OCI-LY7 (cell line): ENCODE data around the gene AGBL1. TPM values are rescaled to one million over a fixed set of nuclear protein-coding genes. Genes with fewer than 3 reads are reported as not detected.

Experiments used
- BruUV-seq: library from RNA; stranded (reverse); fragments of 400-500 nt; replicated peaks from 2 replicates; lab custom pipeline; 2021; lab: Mats Ljungman, UMichigan
- CTCF ChIA-PET: fragments of 300-600 bp; sonication (Branson Sonifier 250); formaldehyde crosslinking; loops from one replicate; lab custom pipeline; 2022; ENCODE audit warnings: antibody characterized with exemption; ENCODE audit not compliant: unreplicated experiment; lab: Charles Lee
- POLR2A ChIA-PET: fragments of 300-600 bp; sonication (Branson Sonifier 250); formaldehyde crosslinking; loops from one replicate; lab custom pipeline; 2022; ENCODE audit warnings: antibody characterized with exemption; lab: Charles Lee
- DNase-seq: peaks from one replicate; pipeline ENCODE4 v3.0.0-alpha.2; 2015; ENCODE audit warnings: low spot score
- H2AFZ ChIP-seq: fragments of 200-600 bp; sonication (generic), shearing (Covaris generic); 2 replicates; pipeline ENCODE4 v1.6.1; 2014; ENCODE audit warnings: mild to moderate bottlenecking, antibody characterized with exemption, low read length, moderate library complexity
- H3K27ac ChIP-seq: fragments of 200-600 bp; sonication (generic); 2 replicates; pipeline ENCODE4 v1.5.1; 2014; ENCODE audit warnings: mixed run types, low read depth, mild to moderate bottlenecking, moderate library complexity, low read length, inconsistent platforms; ENCODE audit not compliant: poor library complexity, severe bottlenecking
- H3K36me3 ChIP-seq: fragments of 200-600 bp; sonication (generic); 2 replicates; pipeline ENCODE4 v1.6.1; 2014; ENCODE audit warnings: mild to moderate bottlenecking, antibody characterized with exemption, low read length, moderate library complexity, mixed read lengths; ENCODE audit not compliant: insufficient read depth
- H3K4me1 ChIP-seq: fragments of 200-600 bp; sonication (generic); 2 replicates; pipeline ENCODE4 v1.5.1; 2014; ENCODE audit warnings: mild to moderate bottlenecking, low read length; ENCODE audit not compliant: insufficient read depth, poor library complexity, severe bottlenecking
- H3K4me2 ChIP-seq: fragments of 200-600 bp; sonication (generic); 2 replicates; pipeline ENCODE4 v1.6.1; 2014; ENCODE audit warnings: mild to moderate bottlenecking, low read length
- H3K4me3 ChIP-seq: fragments of 200-600 bp; sonication (generic); 2 replicates; pipeline ENCODE4 v1.5.1; 2014; ENCODE audit warnings: mild to moderate bottlenecking, low read depth, low read length; ENCODE audit not compliant: poor library complexity, severe bottlenecking
- H3K79me2 ChIP-seq: fragments of 200-600 bp; sonication (generic); 2 replicates; pipeline ENCODE4 v1.6.1; 2016; ENCODE audit warnings: low read depth, mild to moderate bottlenecking, low read length, moderate library complexity, mixed read lengths; ENCODE audit not compliant: insufficient read depth
- H3K9me2 ChIP-seq: fragments of 200-600 bp; sonication (generic); 2 replicates; pipeline ENCODE4 v1.6.1; 2016; ENCODE audit warnings: mild to moderate bottlenecking, low read length, mixed read lengths; ENCODE audit not compliant: insufficient read depth
- H3K9me3 ChIP-seq: fragments of 200-600 bp; sonication (generic); 2 replicates; pipeline ENCODE4 v1.6.1; 2014; ENCODE audit warnings: mild to moderate bottlenecking, mixed run types, low read length, mixed read lengths
- H4K20me1 ChIP-seq: fragments of 200-600 bp; sonication (generic); 2 replicates; pipeline ENCODE4 v1.6.1; 2014; ENCODE audit warnings: mild to moderate bottlenecking, antibody characterized with exemption, low read length, moderate library complexity, mixed read lengths; ENCODE audit not compliant: insufficient read depth
- CTCF ChIP-seq: fragments of 200-600 bp; sonication (generic); conservative IDR thresholded peaks from 2 replicates; pipeline ENCODE4 v1.5.1; 2014; ENCODE audit warnings: mild to moderate bottlenecking, antibody characterized with exemption, low read length, moderate library complexity, mixed read lengths
- EZH2phosphoT487 ChIP-seq: fragments of 200-600 bp; sonication (generic); IDR thresholded peaks from 2 replicates; pipeline ENCODE4 v1.6.1; 2018; ENCODE audit warnings: low read depth, borderline replicate concordance, mild to moderate bottlenecking, mixed run types, antibody characterized with exemption, low read length, moderate library complexity, mixed read lengths
- intact Hi-C: fragments of 100-400 bp; cut with micrococcal nuclease; formaldehyde crosslinking; loops from one replicate; pipeline ENCODE4 v1.10.0; 2022; ENCODE audit not compliant: unreplicated experiment
- total RNA-seq, 2 experiments: library from RNA; depleted of rRNA in 1 of 2; stranded (reverse); fragments of >200 nt in 1 of 2; shearing (Covaris generic) in 1 of 2; gene quantifications; 2 replicates each; pipeline ENCODE4 v1.2.3, GENCODE V29; 2014 to 2022

The AGBL1 gene
- total RNA-seq, 2 experiments from 2014 or later: not detected

- no peak overlapping the region for H3K4me3 ChIP-seq
- BruUV-seq: no TSS peak
- no peaks in the 10 kb centered on the region for H3K9me2 ChIP-seq
- no peaks in the 10 kb centered on the region for H3K4me1 ChIP-seq
- no peak overlapping the region for H2AFZ ChIP-seq
- intact Hi-C loops: no loop called here
- POLR2A ChIA-PET: interaction anchor here (0.5 to 1.0 kb wide), 2 partner anchors 191 to 295 kb away, joined by 3 read pairs; no protein-coding TSS in a partner anchor
- H3K36me3 ChIP-seq: no peaks in the 10 kb centered on the region
- H3K4me2 ChIP-seq: no peak overlapping the region
- no peaks in the 10 kb centered on the region for H3K9me3 ChIP-seq
- CTCF ChIA-PET: no interaction called here
- H3K79me2 ChIP-seq: no peaks in the 10 kb centered on the region
- TF ChIP-seq CTCF (no peak), EZH2phosphoT487 (no peak)
- no peaks in the 10 kb centered on the region for H4K20me1 ChIP-seq
- H3K27ac ChIP-seq: no peak overlapping the region
- DNase-seq: no peak
Measured at GRCh38 chr15:86355361-86355760, 275.7 kb downstream of the AGBL1 start.

- H3K4me2 ChIP-seq: no peak overlapping the region
- no peaks in the 10 kb centered on the region for H3K4me1 ChIP-seq
- no peak for DNase-seq
- intact Hi-C loops: no loop called here
- ChIA-PET CTCF (no interaction called here), POLR2A (interaction anchor here (0.5 to 1.0 kb wide), 2 partner anchors 192 to 295 kb away, joined by 3 read pairs; no protein-coding TSS in a partner anchor)
- no peaks in the 10 kb centered on the region for H3K9me2 ChIP-seq
- BruUV-seq: no TSS peak
- no peak for TF ChIP-seq CTCF
- no peak overlapping the region for H3K27ac ChIP-seq
- no peaks in the 10 kb centered on the region for H3K9me3 ChIP-seq
- H2AFZ ChIP-seq: no peak overlapping the region
- H3K36me3 ChIP-seq: no peaks in the 10 kb centered on the region
- no peaks in the 10 kb centered on the region for H3K79me2 ChIP-seq
- H3K4me3 ChIP-seq: no peak overlapping the region
- H4K20me1 ChIP-seq: no peaks in the 10 kb centered on the region
Measured at GRCh38 chr15:86355801-86356200, 276.1 kb downstream of the AGBL1 start.

- Histone ChIP-seq H3K4me3 (no peak overlapping the region), H4K20me1 (no peaks in the 10 kb centered on the region), H3K27ac (no peak overlapping the region), H3K9me2 (no peaks in the 10 kb centered on the region), H3K36me3 (no peaks in the 10 kb centered on the region), H3K4me2 (no peak overlapping the region), H2AFZ (no peak overlapping the region), H3K79me2 (no peaks in the 10 kb centered on the region), H3K4me1 (no peaks in the 10 kb centered on the region), H3K9me3 (no peaks in the 10 kb centered on the region)
- no TSS peak for BruUV-seq
- ChIA-PET POLR2A (no interaction called here), CTCF (no interaction called here)
- TF ChIP-seq CTCF: no peak
- no peak for TF ChIP-seq EZH2phosphoT487
- DNase-seq: no peak
- intact Hi-C loops: no loop called here
Measured at GRCh38 chr15:86362555-86362954, 282.9 kb downstream of the AGBL1 start.
